Left lung (tissue), 10 donors: ENCODE results near the gene LMNTD2. TPM values are rescaled to one million over a fixed set of nuclear protein-coding genes. Genes with fewer than 3 reads are reported as not detected.

Experiments
- ATAC-seq: fragments of 200-7000 bp; cut with Tn5 transposase; one replicate; pipeline ENCODE4 v1.9.1; 2020; ENCODE audit warnings: moderate library complexity
- DNase-seq, 4 donors: peaks; one replicate each; pipeline ENCODE4 v3.0.0-alpha.2; 2013 to 2020
- H3K27ac ChIP-seq, 2 donors: fragments of 200-600 bp; sonication (generic) in 1 of 2; one replicate each; pipeline versions ENCODE4 v1.5.0 to v1.8.0; 2020 to 2021
- H3K27me3 ChIP-seq, 2 donors: fragments of 200-600 bp; sonication (generic) in 1 of 2; one replicate each; pipeline versions ENCODE4 v1.5.0 to v1.8.0; 2020 to 2021
- H3K36me3 ChIP-seq, 2 donors: fragments of 200-600 bp; sonication (generic) in 1 of 2; one replicate each; pipeline versions ENCODE4 v1.5.0 to v1.8.0; 2020 to 2021
- H3K4me1 ChIP-seq, 2 donors: fragments of 200-600 bp; one replicate each; pipeline ENCODE4 v1.8.0; 2021
- H3K4me3 ChIP-seq, 2 donors: fragments of 200-600 bp; sonication (generic) in 1 of 2; one replicate each; pipeline versions ENCODE4 v1.5.0 to v1.8.0; 2020 to 2021; ENCODE audit warnings: mild to moderate bottlenecking in 1 of 2
- H3K9me3 ChIP-seq, 2 donors: fragments of 200-600 bp; sonication (generic) in 1 of 2; one replicate each; pipeline versions ENCODE4 v1.5.0 to v1.8.0; 2020 to 2021
- intact Hi-C, 2 donors: fragments of 100-400 bp; cut with DNase I; formaldehyde crosslinking; loops; one replicate each; pipeline versions ENCODE4 v1.11.2 to v1.14.2; 2022
- polyA plus RNA-seq, 6 donors: library from polyadenylated mRNA; unstranded; fragments of 120-200 nt; gene quantifications; one replicate each; pipeline ENCODE4 v1.2.1, GENCODE V29; 2013; ENCODE audit not compliant: insufficient read length in 6 of 6
- total RNA-seq, 2 donors: library from RNA; stranded (reverse); fragmentation: NEBNext Ultra II Directional; extraction: Animal tissue kit (Norgen Biotek cat#: 25700); gene quantifications; one replicate each; pipeline ENCODE4 v1.2.1, GENCODE V29; 2021
- TF ChIP-seq, protein P1 (sequence below), 2 donors: fragments of 200-600 bp; sonication (generic) in 1 of 2; IDR thresholded peaks; one replicate each; pipeline versions ENCODE4 v1.5.0 to v1.8.0; 2021; ENCODE audit warnings: antibody characterized with exemption in 2 of 2
- donor health status: DM: no; HTN: yes; CAD: no.
- donor health status: DM: no; HTN: no; CAD: no.

LMNTD2 gene
- total and polyA plus RNA-seq, 8 donors = 1.6 to 5.2 (median 2.7) TPM

- H3K27me3 ChIP-seq = no peaks in the 10 kb centered on the region
- H3K9me3 ChIP-seq = no peaks in the 10 kb centered on the region
- ATAC-seq (no peak), DNase-seq (peak in 1 of 4 donors; percentile 70)
- H3K27ac ChIP-seq = no peak overlapping the region
- peaks cover 0 to 100% of the 10 kb centered on the region in 2 donors for H3K36me3 ChIP-seq
- TF ChIP-seq, protein P1, sequence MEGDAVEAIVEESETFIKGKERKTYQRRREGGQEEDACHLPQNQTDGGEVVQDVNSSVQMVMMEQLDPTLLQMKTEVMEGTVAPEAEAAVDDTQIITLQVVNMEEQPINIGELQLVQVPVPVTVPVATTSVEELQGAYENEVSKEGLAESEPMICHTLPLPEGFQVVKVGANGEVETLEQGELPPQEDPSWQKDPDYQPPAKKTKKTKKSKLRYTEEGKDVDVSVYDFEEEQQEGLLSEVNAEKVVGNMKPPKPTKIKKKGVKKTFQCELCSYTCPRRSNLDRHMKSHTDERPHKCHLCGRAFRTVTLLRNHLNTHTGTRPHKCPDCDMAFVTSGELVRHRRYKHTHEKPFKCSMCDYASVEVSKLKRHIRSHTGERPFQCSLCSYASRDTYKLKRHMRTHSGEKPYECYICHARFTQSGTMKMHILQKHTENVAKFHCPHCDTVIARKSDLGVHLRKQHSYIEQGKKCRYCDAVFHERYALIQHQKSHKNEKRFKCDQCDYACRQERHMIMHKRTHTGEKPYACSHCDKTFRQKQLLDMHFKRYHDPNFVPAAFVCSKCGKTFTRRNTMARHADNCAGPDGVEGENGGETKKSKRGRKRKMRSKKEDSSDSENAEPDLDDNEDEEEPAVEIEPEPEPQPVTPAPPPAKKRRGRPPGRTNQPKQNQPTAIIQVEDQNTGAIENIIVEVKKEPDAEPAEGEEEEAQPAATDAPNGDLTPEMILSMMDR (IDR thresholded peaks at IDR 0.05) = no peak
- intact Hi-C loops = no loop called here
- H3K4me3 ChIP-seq = no peak overlapping the region
- no peaks in the 10 kb centered on the region for H3K4me1 ChIP-seq
Observed at GRCh38 chr11:601573-602245, 41.2 kb upstream of the LMNTD2 start.

GRCh38 chr11:598005-598680, 37.6 kb upstream of the LMNTD2 start:
- Histone ChIP-seq H3K36me3 (peaks cover 1 to 100% of the 10 kb centered on the region in 2 donors), H3K9me3 (no peaks in the 10 kb centered on the region), H3K27ac (no peak overlapping the region), H3K4me1 (no peaks in the 10 kb centered on the region), H3K27me3 (no peaks in the 10 kb centered on the region), H3K4me3 (no peak overlapping the region)
- DNase-seq = peak in 1 of 4 donors; percentile 67
- TF ChIP-seq, protein P1 (IDR thresholded peaks at IDR 0.05) = no peak
- no peak for ATAC-seq
- intact Hi-C loops = no loop called here

GRCh38 chr11:597166-597725, 36.7 kb upstream of the LMNTD2 start:
- ATAC-seq (no peak), DNase-seq (no peak)
- no peaks in the 10 kb centered on the region for H3K9me3 ChIP-seq
- H3K4me1 ChIP-seq = no peaks in the 10 kb centered on the region
- H3K27me3 ChIP-seq = no peaks in the 10 kb centered on the region
- intact Hi-C loops = no loop called here
- H3K36me3 ChIP-seq = peaks cover 3 to 100% of the 10 kb centered on the region in 2 donors
- H3K4me3 ChIP-seq = no peak overlapping the region
- TF ChIP-seq, protein P1 (IDR thresholded peaks at IDR 0.05) = no peak
- no peak overlapping the region for H3K27ac ChIP-seq

GRCh38 chr11:596374-596773, 35.8 kb upstream of the LMNTD2 start:
- peaks cover 3 to 100% of the 10 kb centered on the region in 2 donors for H3K36me3 ChIP-seq
- DNase-seq (no peak), ATAC-seq (no peak)
- no peaks in the 10 kb centered on the region for H3K27me3 ChIP-seq
- intact Hi-C loops = no loop called here
- H3K9me3 ChIP-seq = no peaks in the 10 kb centered on the region
- no peaks in the 10 kb centered on the region for H3K4me1 ChIP-seq
- TF ChIP-seq, protein P1 (IDR thresholded peaks at IDR 0.05) = no peak
- no peak overlapping the region for H3K27ac ChIP-seq
- H3K4me3 ChIP-seq = no peak overlapping the region

DNA sequence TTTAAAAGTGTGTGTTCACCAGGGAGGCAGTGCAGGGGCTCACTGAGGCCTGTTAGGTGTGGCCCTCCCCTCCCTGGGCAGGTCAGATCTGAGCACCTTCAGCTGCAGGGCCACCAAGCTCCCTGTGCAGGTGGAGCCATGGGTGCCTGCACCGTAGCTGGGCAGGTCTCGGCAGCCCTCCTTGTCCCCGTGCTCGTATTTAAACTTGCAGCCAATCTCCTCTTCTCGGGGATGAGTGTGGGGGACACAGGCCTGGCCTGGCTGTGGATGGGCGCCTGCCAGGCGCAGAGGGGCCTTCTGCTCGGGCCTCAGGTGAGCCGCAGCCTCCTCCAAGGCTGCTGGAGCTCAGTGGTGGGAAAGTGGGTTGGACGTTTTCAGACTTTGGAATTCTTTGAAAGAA, 34.9 kb upstream of the LMNTD2 start:
- H3K4me1 ChIP-seq = no peaks in the 10 kb centered on the region
- no peaks in the 10 kb centered on the region for H3K9me3 ChIP-seq
- intact Hi-C loops = no loop called here
- no peak overlapping the region for H3K27ac ChIP-seq
- no peak for DNase-seq
- no peak overlapping the region for H3K4me3 ChIP-seq
- H3K27me3 ChIP-seq = no peaks in the 10 kb centered on the region
- H3K36me3 ChIP-seq = peaks cover 3 to 100% of the 10 kb centered on the region in 2 donors
- ATAC-seq = no peak
- TF ChIP-seq, protein P1 (IDR thresholded peaks at IDR 0.05) = no peak
